Adrenal gland (tissue), 5 donors: ENCODE measurements around the gene PHLDA3.

Experiments used
- CTCF ChIP-seq, 6 experiments: fragments of 450-650 bp in 4 of 6; fragments of 200-600 bp in 2 of 6; sonication (generic) in 1 of 6; IDR thresholded peaks; 1 replicate in 5 of 6; 2 replicates in 1 of 6; pipeline versions ENCODE4 v1.5.1 to v1.8.0; 2016 to 2021; ENCODE audit warnings: antibody characterized with exemption in 6 of 6, mild to moderate bottlenecking in 2 of 6, moderate library complexity in 1 of 6
- POLR2A ChIP-seq, 2 donors: fragments of 450-650 bp; IDR thresholded peaks; one replicate each; pipeline ENCODE4 v1.6.1; 2017; ENCODE audit warnings: antibody characterized with exemption in 2 of 2, mild to moderate bottlenecking in 2 of 2, moderate library complexity in 1 of 2
- donor health status: DM: no; HTN: no; CAD: no.

GRCh38 chr1:201461645-201462441, 7.1 kb downstream of the PHLDA3 start:
- TF ChIP-seq CTCF (IDR thresholded peaks at IDR 0.05) = no peak
- peak in 1 of 2 donors; percentile 27 for TF ChIP-seq POLR2A (IDR thresholded peaks at IDR 0.05)
